Activated T-helper 2 cell treated with anti-CD3 and anti-CD28 coated beads, Interferon-gamma antibody, Interleukin-2, Interleukin-4, amounts not matched to agents 10 μg/mL and 5 μg/mL and 100 μg/mL, durations not matched to agents 14 hours and 24 hours and 36 hours (primary cell): Measurements from ENCODE around the gene SLC24A4. TPM values are rescaled to one million over a fixed set of nuclear protein-coding genes. Genes with fewer than 3 reads are reported as not detected.

Experiments used
- DNase-seq: peaks from one replicate; pipeline ENCODE4 v3.0.0; 2021; ENCODE audit warnings: low spot score
- H3K27ac Mint-ChIP-seq: one replicate; pipeline ENCODE4 v1.8.0; 2021; ENCODE audit warnings: mixed read lengths
- H3K27me3 Mint-ChIP-seq: one replicate; pipeline ENCODE4 v1.8.0; 2021; ENCODE audit warnings: low read depth, mixed read lengths
- H3K36me3 Mint-ChIP-seq: one replicate; pipeline ENCODE4 v1.8.0; 2021; ENCODE audit warnings: low read depth, mixed read lengths
- H3K4me1 Mint-ChIP-seq: one replicate; pipeline ENCODE4 v1.8.0; 2021; ENCODE audit warnings: low read depth, mixed read lengths
- H3K4me3 Mint-ChIP-seq: one replicate; pipeline ENCODE4 v1.8.0; 2021; ENCODE audit warnings: low read depth, mild to moderate bottlenecking, moderate library complexity, mixed read lengths
- H3K9me3 Mint-ChIP-seq: one replicate; pipeline ENCODE4 v1.8.0; 2021; ENCODE audit warnings: mixed read lengths
- intact Hi-C: fragments of 100-400 bp; cut with micrococcal nuclease; formaldehyde crosslinking; loops from one replicate; pipeline ENCODE4 v1.15.1; 2023
- total RNA-seq: library from RNA; stranded (reverse); gene quantifications from 2 replicates; pipeline ENCODE4 v1.2.3, GENCODE V29; 2022

Gene SLC24A4
- total RNA-seq, 1 donor from 2014 or later: not detected

DNA sequence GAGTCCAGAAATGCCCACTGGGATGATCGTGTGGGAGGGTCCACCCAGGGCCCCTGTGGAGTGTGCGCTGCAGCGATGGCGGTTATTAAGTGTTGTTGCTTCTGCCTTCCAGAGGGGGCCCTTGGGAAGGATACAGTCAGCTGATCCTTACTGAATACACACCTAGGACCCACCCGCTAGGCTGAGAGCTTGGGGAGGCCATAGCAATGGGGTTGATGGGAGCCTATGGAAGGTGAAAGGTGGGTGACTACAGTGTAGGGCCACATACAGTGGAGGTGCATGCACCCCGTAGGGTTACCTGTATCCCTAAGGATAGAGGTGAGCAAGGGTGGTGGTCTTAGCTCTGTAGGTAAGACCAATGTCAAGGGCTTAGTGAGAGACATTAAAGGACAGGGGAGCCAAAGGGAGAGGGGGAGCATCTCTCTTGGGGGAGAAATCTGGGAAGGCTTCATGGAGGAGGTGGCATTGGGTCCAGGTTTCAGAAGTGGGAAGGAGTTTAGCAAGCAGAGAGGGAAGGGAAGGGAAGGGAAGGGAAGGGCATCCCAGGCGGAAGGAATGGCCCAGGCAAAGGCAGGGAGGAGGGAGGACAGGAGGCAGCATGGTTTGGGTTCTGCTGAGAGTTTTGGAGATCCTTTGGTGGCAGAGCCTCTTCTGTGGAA is 117.5 kb downstream of the SLC24A4 start:
- H3K9me3 Mint-ChIP-seq: no peaks in the 10 kb centered on the region

DNA sequence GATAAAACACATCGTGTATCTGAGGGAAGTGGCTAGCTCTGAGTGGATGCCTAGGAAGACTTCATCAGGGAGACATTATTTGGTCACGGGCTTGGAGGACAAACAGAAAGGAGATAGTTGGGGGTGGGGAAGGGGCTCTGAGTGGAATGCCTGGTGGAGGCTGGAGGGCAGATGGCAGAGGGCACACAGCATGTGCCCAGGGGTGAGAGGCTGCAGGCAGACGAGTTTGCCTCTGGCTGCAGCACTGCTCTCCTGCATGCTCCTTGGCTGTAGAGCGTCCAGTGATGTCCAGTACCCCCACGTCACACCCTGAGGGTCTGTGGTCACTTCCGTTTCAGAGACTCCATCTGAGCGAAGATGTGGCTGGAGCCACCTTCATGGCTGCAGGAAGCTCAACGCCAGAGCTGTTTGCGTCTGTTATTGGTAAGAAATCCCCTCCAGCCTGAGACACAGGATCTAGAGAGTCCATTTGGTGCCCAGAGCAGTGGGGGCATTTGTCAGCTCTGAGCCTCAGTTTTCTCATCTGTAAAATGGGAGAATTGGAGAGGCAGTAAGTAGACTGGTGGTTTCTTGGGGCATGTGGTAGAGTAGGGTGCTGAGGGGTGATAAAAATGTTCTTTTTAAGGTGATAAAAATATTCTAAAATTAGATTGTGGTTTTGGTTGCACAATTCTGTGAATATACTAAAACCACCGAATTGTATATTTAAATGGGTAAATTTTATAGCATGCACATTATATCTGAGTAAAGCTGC is 119.0 kb downstream of the SLC24A4 start:
- no peak overlapping the region for H3K27ac Mint-ChIP-seq
- no peaks in the 10 kb centered on the region for H3K9me3 Mint-ChIP-seq
- peaks cover 5% of the 10 kb centered on the region for H3K27me3 Mint-ChIP-seq
- peaks cover 2% of the 10 kb centered on the region for H3K4me1 Mint-ChIP-seq
- H3K36me3 Mint-ChIP-seq: no peaks in the 10 kb centered on the region
- intact Hi-C loops: no loop called here
- H3K4me3 Mint-ChIP-seq: no peak overlapping the region
- no peak for DNase-seq

More for the DNA sequence above, 117.5 kb downstream of the SLC24A4 start:
- Mint-ChIP-seq H3K36me3 (no peaks in the 10 kb centered on the region), H3K27ac (no peak overlapping the region), H3K4me1 (peaks cover 2% of the 10 kb centered on the region), H3K4me3 (no peak overlapping the region), H3K27me3 (peaks cover 8% of the 10 kb centered on the region)
- intact Hi-C loops: no loop called here
- no peak for DNase-seq

DNA sequence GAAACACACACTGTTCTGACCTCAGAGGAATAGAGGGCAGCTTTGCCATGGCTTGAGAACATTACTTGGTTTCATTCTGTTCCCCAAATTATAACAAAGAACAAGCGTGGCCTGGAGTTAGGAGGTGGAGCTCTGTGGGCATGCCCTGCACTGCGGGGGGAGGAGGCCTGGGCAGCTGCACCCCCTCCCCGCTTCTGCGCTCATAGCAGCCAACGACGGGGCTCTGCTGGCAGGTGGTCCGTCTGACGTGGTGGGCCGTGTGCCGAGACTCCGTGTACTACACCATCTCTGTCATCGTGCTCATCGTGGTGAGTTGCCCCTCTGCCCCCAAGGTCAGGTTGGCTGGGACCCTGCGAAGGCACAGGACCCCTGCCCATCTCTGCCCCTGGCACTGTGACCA is 120.2 kb downstream of the SLC24A4 start:
- Mint-ChIP-seq H3K4me1 (peaks cover 2% of the 10 kb centered on the region), H3K4me3 (no peak overlapping the region), H3K27me3 (no peaks in the 10 kb centered on the region), H3K36me3 (no peaks in the 10 kb centered on the region), H3K9me3 (no peaks in the 10 kb centered on the region), H3K27ac (no peak overlapping the region)
- DNase-seq: no peak
- intact Hi-C loops: no loop called here

DNA sequence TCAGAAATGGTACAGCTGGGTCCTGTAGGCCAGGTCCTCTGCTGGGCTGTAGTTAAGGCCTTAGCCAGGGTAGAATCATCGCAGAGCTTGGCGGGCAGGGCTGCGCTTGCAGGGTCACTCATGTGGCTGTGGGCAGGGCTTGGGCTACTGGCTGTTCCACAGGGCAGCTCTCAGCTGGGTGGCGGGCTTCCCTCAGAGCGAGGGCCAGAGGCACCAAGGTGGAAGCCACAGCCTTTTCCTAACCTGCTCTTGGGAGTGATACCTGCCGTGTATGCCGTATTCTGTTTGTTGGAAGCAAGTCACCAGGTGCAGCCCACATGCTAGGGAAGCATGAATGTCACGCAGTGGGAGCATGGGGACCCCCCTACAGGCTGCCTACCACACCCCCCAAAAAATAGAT is 120.8 kb downstream of the SLC24A4 start:
- Mint-ChIP-seq H3K4me3 (no peak overlapping the region), H3K27ac (no peak overlapping the region), H3K9me3 (no peaks in the 10 kb centered on the region), H3K4me1 (peaks cover 2% of the 10 kb centered on the region), H3K36me3 (no peaks in the 10 kb centered on the region), H3K27me3 (no peaks in the 10 kb centered on the region)
- no peak for DNase-seq
- intact Hi-C loops: no loop called here

DNA sequence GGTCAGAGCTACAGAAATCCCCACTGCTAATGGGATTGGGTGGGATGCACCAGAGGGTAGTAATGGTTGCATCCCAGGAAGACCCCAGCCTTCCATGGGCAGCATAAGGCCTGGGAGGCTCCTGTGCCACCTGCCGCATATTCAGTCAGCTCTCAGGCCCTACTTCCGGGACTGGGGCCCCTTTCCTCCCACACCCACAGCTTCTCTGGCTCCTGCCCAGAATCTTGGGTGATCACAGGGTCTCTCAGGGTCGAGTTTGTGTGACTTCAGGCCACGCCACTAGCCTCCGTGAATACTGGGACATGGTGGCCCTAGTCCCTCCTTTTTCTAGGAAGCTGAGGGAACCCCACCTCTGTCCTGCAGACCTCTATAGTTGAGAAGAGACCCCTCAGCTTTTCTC is 123.8 kb downstream of the SLC24A4 start:
- Mint-ChIP-seq H3K27ac (no peak overlapping the region), H3K4me1 (no peaks in the 10 kb centered on the region), H3K36me3 (no peaks in the 10 kb centered on the region), H3K4me3 (no peak overlapping the region), H3K27me3 (no peaks in the 10 kb centered on the region), H3K9me3 (no peaks in the 10 kb centered on the region)
- intact Hi-C loops: no loop called here
- DNase-seq: no peak

DNA sequence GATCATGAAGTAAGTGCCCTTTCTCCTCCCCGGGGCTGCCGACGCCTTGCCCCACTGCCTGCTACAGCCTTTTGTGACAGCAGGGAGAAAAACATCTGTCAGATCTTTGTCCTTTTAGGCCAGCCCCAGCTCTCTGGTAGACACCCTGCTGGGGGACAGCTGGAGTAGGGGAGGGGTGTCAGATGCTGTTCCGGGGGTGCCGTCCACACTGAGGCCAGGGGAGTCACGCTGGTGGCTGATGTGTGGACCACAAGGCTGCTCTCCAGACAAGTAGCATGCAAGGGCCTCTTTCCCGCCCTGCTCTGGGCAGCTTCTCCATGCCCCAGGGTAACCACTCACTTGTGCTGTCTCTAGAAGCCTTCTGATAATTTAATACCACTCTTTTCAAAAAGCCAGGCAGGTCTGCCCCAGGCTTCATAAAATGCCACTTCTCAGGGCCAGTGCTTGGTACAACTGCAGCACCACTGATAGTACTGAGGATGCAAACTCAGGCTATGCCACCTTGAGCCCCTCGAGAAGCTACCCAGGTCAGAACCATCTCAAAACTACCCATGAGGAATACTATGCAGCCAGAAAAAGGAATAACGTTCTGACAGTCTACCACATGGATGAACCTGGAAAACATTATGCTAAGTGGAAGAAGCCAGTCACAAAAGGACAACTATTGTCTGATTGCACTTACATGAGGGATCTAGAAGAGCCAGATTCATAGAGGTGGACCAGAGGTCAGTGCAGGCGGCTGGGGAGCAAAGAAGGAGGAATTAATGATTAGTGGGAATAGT is 124.6 kb downstream of the SLC24A4 start:
- Mint-ChIP-seq H3K4me3 (no peak overlapping the region), H3K4me1 (no peaks in the 10 kb centered on the region), H3K36me3 (no peaks in the 10 kb centered on the region), H3K27me3 (no peaks in the 10 kb centered on the region), H3K27ac (no peak overlapping the region), H3K9me3 (no peaks in the 10 kb centered on the region)
- intact Hi-C loops: no loop called here
- DNase-seq: no peak

DNA sequence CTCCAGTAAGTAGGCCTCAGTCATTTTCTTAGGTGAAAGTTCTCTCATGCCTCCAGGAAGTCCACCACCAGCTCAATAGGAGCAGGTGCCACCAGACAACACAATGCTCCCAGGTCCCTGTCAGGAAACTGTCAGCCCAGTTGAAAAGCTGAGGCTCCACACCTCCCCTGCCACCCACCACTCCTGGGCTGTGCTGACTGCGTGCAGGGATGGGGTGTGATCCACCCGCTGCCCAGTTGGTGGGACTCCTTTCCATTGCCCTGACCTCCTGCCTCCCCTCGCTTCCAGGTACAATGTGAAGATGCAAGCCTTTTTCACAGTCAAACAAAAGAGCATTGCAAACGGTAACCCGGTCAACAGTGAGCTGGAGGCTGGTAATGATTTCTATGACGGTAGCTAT is 125.8 kb downstream of the SLC24A4 start:
- no peaks in the 10 kb centered on the region for H3K36me3 Mint-ChIP-seq
- no peak overlapping the region for H3K27ac Mint-ChIP-seq
- intact Hi-C loops: no loop called here
- H3K4me1 Mint-ChIP-seq: no peaks in the 10 kb centered on the region
- H3K27me3 Mint-ChIP-seq: no peaks in the 10 kb centered on the region
- no peak for DNase-seq
- no peak overlapping the region for H3K4me3 Mint-ChIP-seq
- H3K9me3 Mint-ChIP-seq: no peaks in the 10 kb centered on the region

GRCh38 chr14:92449404-92450181 is 126.6 kb downstream of the SLC24A4 start:
- no peaks in the 10 kb centered on the region for H3K9me3 Mint-ChIP-seq
- no peaks in the 10 kb centered on the region for H3K4me1 Mint-ChIP-seq
- H3K4me3 Mint-ChIP-seq: no peak overlapping the region
- no peak overlapping the region for H3K27ac Mint-ChIP-seq
- no peaks in the 10 kb centered on the region for H3K36me3 Mint-ChIP-seq
- DNase-seq: no peak
- H3K27me3 Mint-ChIP-seq: no peaks in the 10 kb centered on the region
- intact Hi-C loops: no loop called here

DNA sequence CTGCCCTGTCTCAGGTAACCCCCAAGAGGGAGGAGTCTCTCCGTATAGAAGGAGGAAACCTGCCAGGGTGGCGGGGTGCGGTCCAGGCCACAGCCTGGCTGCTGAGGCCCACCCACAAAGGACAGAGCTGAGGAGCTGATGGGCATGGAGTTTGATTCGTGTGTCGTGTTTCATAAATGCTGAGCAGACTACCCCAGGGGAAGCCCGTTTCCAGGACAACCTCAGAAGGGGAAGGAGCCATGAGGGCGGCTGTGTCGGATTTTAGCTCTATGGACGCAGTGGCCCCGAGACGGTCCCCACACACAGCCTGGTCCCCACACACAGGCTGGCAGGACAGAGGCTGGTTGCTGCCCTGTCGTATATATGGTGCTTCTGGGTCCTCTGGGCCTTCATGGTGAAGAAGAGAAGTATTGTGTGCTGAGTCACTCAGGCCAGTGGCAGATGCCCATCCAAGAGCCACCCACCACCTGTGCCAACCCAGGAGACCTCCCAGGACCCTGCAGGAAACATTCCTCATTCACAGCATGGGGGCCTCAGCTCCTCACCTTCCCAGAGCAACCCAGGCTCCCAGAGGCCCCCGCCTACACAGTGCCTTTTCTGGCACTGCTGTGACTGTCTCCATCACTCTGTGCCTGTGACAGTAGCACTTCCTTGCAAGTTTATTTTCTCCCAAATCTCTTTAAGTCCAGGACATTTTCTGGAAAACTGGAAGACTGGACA is 127.5 kb downstream of the SLC24A4 start:
- intact Hi-C loops: no loop called here
- no peak for DNase-seq
- H3K4me3 Mint-ChIP-seq: no peak overlapping the region
- no peaks in the 10 kb centered on the region for H3K9me3 Mint-ChIP-seq
- no peaks in the 10 kb centered on the region for H3K27me3 Mint-ChIP-seq
- H3K4me1 Mint-ChIP-seq: no peaks in the 10 kb centered on the region
- no peak overlapping the region for H3K27ac Mint-ChIP-seq
- H3K36me3 Mint-ChIP-seq: no peaks in the 10 kb centered on the region

DNA sequence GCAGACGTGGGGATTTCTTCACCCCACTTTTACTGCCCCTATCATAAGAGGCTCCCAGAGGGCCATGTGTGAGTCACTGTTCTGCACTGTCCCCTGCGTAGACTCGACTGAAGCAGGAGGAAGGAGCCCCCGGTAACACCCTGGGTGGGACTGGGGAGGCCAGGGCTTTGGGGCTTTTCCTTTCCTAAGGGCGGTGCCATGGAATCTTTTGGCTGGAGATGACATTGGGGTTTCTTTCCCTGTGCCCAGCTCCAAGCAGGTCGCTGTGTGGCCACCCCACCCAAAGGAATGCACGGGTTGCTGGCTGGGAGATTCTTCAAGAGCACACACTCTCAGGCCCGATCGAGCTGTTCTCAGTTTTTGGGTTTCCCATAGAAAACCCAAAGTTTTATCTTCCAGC is 128.3 kb downstream of the SLC24A4 start:
- H3K9me3 Mint-ChIP-seq: no peaks in the 10 kb centered on the region
- no peak overlapping the region for H3K4me3 Mint-ChIP-seq
- H3K4me1 Mint-ChIP-seq: no peaks in the 10 kb centered on the region
- intact Hi-C loops: no loop called here
- no peak for DNase-seq
- no peak overlapping the region for H3K27ac Mint-ChIP-seq
- H3K27me3 Mint-ChIP-seq: no peaks in the 10 kb centered on the region
- no peaks in the 10 kb centered on the region for H3K36me3 Mint-ChIP-seq

- no peaks in the 10 kb centered on the region for H3K36me3 Mint-ChIP-seq
- no peak overlapping the region for H3K27ac Mint-ChIP-seq
- no peak for DNase-seq
- H3K4me1 Mint-ChIP-seq: no peaks in the 10 kb centered on the region
- H3K4me3 Mint-ChIP-seq: no peak overlapping the region
- intact Hi-C loops: no loop called here
- H3K27me3 Mint-ChIP-seq: no peaks in the 10 kb centered on the region
- H3K9me3 Mint-ChIP-seq: no peaks in the 10 kb centered on the region
These were observed 128.8 kb downstream of the SLC24A4 start for GRCh38 chr14:92451755-92452154.

DNA sequence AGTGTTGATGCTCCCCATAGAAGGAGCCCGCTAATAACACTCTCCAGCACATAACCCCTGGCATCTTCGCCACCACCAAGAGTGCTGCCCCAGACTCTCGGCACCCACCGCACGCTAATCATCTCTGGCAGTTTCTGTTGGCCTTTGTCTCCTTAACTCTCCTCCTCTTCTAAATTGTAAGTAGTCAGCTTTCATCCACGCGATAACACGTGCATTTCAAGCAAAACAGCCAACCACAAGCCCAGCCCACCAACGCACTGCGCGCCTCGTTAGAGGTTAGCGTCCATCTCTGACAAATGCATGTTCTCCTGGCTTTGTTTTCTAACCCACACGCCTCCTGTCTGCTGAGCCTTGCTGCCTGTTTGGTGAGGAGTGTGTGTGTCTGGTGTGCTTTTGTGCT is 129.5 kb downstream of the SLC24A4 start:
- Mint-ChIP-seq H3K4me1 (no peaks in the 10 kb centered on the region), H3K4me3 (no peak overlapping the region), H3K27ac (no peak overlapping the region), H3K36me3 (no peaks in the 10 kb centered on the region), H3K27me3 (no peaks in the 10 kb centered on the region), H3K9me3 (no peaks in the 10 kb centered on the region)
- intact Hi-C loops: no loop called here
- DNase-seq: no peak
